HG03575 (cell line): ENCODE results near the gene SLC44A4.
"Not testable (repeated sequence)": the region's sequence is repeated elsewhere in the genome, so short reads cannot be mapped to it uniquely, and the experiment has no call there.

Experiments used
- ATAC-seq: cut with Tn5 transposase; IDR thresholded peaks from one replicate; pipeline ENCODE4 v1.9.1; 2021; ENCODE audit not compliant: unreplicated experiment, insufficient number of reproducible peaks, low FRiP score; ENCODE audit errors: extremely low read depth

Gene SLC44A4

DNA sequence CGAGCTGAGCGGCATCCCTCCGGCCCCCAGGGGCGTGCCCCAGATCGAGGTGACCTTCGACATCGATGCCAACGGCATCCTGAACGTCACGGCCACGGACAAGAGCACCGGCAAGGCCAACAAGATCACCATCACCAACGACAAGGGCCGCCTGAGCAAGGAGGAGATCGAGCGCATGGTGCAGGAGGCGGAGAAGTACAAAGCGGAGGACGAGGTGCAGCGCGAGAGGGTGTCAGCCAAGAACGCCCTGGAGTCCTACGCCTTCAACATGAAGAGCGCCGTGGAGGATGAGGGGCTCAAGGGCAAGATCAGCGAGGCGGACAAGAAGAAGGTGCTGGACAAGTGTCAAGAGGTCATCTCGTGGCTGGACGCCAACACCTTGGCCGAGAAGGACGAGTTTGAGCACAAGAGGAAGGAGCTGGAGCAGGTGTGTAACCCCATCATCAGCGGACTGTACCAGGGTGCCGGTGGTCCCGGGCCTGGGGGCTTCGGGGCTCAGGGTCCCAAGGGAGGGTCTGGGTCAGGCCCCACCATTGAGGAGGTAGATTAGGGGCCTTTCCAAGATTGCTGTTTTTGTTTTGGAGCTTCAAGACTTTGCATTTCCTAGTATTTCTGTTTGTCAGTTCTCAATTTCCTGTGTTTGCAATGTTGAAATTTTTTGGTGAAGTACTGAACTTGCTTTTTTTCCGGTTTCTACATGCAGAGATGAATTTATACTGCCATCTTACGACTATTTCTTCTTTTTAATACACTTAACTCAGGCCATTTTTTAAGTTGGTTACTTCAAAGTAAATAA, 61.5 kb downstream of the SLC44A4 start:
- not testable (repeated sequence) for ATAC-seq

DNA sequence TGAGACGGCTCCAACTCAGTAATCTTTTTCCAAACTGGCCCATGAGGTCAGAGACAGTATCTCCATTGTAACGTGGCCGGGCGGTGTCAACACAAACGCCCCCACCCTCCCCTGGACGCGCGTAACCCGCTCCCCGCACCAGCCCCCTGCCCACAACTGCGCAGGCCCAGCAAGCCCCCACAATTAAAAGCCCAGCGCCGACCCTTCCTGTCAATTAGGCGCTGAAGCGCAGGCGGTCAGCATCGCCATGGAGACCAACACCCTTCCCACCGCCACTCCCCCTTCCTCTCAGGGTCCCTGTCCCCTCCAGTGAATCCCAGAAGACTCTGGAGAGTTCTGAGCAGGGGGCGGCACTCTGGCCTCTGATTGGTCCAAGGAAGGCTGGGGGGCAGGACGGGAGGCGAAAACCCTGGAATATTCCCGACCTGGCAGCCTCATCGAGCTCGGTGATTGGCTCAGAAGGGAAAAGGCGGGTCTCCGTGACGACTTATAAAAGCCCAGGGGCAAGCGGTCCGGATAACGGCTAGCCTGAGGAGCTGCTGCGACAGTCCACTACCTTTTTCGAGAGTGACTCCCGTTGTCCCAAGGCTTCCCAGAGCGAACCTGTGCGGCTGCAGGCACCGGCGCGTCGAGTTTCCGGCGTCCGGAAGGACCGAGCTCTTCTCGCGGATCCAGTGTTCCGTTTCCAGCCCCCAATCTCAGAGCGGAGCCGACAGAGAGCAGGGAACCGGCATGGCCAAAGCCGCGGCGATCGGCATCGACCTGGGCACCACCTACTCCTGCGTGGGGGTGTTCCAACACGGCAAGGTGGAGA, 63.6 kb downstream of the SLC44A4 start, which contains the start of the genes HSPA1A and HSPA1L:
HSPA1A (plus strand) TSS at position 519 of the 814 bp plus-strand sequence; CDS start at position 733, 214 bp downstream.
HSPA1L (minus strand) TSS at position 259 of the 814 bp plus-strand sequence. CDS start 3,311 bp downstream, outside the sequence.
- no peak for ATAC-seq

DNA sequence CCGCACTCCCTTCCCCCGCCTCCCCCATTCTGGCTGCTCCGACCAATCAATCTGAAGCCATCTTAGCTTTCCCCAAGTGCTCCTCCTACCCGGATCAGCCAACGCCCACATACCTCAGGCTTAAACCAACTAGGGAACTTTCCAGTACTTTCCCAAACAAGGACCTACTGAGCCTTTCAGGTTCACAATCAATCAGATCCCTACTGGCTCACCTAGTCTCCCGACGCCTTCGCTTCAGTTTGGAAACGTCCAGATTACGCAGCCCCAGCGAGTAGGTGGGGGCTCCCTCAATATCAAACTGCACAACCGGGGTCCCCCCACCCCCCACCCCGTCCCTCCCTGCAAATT, 64.1 kb downstream of the SLC44A4 start:
- no peak for ATAC-seq

DNA sequence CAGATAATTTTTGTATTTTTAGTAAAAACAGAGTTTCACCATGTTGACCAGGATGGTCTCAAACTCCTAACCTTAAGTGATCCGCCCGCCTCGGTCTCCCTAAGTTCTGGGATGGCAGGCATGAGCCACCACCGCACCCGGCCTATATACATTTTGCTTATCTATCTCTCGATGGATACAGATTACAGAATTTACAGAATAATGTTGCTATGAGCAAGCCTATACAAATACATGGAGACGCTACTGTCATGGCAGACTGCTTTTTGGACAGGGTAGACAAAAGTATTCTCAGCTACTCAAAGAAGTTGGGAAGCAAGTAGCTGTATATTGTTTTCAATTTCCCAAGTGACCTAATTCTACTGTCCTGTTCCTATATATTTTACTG, 65.3 kb downstream of the SLC44A4 start:
- ATAC-seq: no peak
